ENCODE measurements around the gene MYL9. TPM values are rescaled to one million over a fixed set of nuclear protein-coding genes. Genes with fewer than 3 reads are reported as not detected.

MYL9 gene
- total RNA-seq, 2 donors from 2014 or later, result 49.3 to 582 TPM

DNA sequence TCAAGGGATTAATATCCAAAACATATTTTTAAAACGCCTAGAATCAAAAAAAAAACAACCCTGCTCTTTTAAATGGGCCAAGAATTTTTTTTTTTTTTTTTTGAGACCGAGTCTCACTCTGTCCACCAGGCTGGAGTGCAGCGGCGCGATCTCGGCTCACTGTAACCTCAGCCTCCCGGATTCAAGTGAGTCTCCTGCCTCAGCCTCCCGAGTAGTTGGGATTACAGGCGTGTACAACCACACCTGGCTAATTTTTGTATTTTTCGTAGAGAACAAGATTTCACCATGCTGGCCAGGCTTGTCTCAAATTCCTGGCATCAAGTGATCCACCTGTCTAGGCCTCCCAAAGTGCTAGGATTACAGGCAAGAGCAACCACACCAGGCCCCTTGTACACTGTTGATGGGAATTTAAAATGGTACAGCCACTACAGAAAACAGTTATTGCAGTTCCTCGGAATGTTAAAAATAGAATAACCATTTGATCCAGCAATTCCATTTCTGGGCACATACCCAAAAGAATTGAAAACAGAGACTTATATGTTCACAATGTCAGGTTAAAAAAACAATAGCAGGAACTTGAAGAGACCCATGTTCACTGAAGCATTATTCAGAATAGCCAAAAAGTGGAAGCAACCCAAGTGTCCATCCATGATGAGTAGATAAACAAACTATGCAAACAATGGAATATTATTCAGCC lies 3.1 kb upstream of the MYL9 start:
- H3K27me3 ChIP-seq, result no peaks in the 10 kb centered on the region
- H3K27ac ChIP-seq, result no peak overlapping the region
- no peak overlapping the region for H3K9ac ChIP-seq (ENCODE audit: low read depth in 2 of 2, low read length in 2 of 2)
- TF ChIP-seq, protein P1, sequence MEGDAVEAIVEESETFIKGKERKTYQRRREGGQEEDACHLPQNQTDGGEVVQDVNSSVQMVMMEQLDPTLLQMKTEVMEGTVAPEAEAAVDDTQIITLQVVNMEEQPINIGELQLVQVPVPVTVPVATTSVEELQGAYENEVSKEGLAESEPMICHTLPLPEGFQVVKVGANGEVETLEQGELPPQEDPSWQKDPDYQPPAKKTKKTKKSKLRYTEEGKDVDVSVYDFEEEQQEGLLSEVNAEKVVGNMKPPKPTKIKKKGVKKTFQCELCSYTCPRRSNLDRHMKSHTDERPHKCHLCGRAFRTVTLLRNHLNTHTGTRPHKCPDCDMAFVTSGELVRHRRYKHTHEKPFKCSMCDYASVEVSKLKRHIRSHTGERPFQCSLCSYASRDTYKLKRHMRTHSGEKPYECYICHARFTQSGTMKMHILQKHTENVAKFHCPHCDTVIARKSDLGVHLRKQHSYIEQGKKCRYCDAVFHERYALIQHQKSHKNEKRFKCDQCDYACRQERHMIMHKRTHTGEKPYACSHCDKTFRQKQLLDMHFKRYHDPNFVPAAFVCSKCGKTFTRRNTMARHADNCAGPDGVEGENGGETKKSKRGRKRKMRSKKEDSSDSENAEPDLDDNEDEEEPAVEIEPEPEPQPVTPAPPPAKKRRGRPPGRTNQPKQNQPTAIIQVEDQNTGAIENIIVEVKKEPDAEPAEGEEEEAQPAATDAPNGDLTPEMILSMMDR (IDR thresholded peaks at IDR 0.05), result no peak
- no peak for DNase-seq
- H3K36me3 ChIP-seq, result no peaks in the 10 kb centered on the region
- no peaks in the 10 kb centered on the region for H3K9me3 ChIP-seq
- no peak overlapping the region for H3K4me3 ChIP-seq
- intact Hi-C loops (cut with DNase I), result no loop called here
- no peaks in the 10 kb centered on the region for H3K4me1 ChIP-seq

DNA sequence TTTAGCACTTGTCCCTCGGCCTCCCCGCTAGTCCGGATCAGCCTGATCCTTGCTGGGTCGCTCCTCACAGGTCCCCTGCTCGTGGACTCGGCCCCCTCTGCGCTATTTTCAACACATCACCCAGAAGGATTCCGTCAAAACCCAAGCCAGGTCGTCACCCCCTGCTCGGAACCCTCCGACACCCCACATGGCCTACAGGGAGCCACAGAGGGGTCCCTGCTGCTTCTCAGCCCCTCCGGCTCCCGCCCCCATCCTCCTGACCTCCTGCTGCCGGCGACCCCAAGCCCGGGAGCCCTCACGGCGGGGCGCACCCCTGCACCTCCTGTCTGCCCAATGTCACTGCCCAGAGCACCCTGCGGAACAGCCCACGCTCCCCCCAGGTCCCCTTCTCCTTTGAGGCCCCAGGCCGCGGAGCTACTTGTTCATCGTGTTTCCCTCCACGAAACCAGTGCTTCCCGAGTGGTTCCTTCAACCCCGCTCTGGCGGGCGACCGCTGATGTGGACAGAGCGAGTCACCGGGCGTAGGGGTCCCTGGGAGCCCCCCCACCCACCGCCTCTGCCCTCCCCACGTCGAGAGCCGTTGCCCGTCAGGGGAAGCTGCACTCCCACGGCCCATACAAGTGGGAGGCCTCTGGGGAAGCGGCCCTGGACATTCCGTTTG lies 638 bp upstream of the MYL9 start:
- H3K4me1 ChIP-seq, result no peaks in the 10 kb centered on the region
- H3K4me3 ChIP-seq, result peak overlapping the region; percentile 55
- DNase-seq, result no peak
- H3K9ac ChIP-seq (ENCODE audit: low read depth in 2 of 2, low read length in 2 of 2), result peak overlapping the region; percentile 3 to 66
- peak overlapping the region; percentile 80 for H3K27ac ChIP-seq
- H3K27me3 ChIP-seq, result no peaks in the 10 kb centered on the region
- no peaks in the 10 kb centered on the region for H3K9me3 ChIP-seq
- intact Hi-C loops (cut with DNase I), result no loop called here
- TF ChIP-seq, protein P1 (IDR thresholded peaks at IDR 0.05), result no peak
- H3K36me3 ChIP-seq, result no peaks in the 10 kb centered on the region

DNA sequence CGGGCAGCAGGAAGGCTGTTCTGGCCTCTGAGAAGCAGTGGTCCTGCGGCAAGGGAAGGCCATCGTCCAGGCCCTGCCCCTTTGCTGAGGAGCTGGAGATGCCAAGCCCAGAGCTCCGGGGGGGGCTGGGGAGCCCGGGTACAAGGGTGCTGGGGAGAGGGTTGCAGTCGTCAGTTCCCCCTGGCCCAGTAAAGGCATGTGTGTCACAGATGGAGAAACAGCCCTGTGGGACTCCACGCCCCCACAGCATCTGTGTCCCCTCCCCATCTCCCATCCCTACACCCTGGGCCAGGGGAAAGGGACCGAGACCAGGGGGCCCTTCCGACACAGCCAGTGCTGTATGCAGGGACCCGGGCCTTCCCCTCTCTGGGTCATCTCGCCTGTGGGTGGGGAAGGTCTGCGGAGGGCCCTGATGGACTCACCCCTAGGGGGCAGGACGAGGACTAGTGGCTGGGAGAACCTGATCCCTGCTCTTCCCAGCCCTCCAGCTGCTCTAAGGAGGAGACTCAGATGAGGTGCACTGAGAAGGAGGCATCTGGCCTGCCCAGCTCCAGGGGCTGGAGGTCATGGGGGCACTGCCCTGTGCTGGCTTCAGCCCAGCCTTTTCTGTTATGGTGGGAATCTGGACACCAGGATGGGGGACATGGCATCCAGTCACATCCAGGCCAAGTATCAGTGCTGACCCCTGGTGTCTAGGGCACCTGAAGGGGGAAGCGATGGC lies 609 bp downstream of the MYL9 start:
- H3K27ac ChIP-seq, result peak overlapping the region; percentile 80
- peak overlapping the region; percentile 55 for H3K4me3 ChIP-seq
- H3K36me3 ChIP-seq, result no peaks in the 10 kb centered on the region
- H3K9me3 ChIP-seq, result no peaks in the 10 kb centered on the region
- TF ChIP-seq, protein P1 (IDR thresholded peaks at IDR 0.05), result no peak
- H3K9ac ChIP-seq (ENCODE audit: low read depth in 2 of 2, low read length in 2 of 2), result peak overlapping the region; percentile 66 to 91
- DNase-seq, result peak; percentile 46
- intact Hi-C loops (cut with DNase I), result no loop called here
- H3K27me3 ChIP-seq, result no peaks in the 10 kb centered on the region
- no peaks in the 10 kb centered on the region for H3K4me1 ChIP-seq

- peak overlapping the region; percentile 80 for H3K27ac ChIP-seq
- H3K4me1 ChIP-seq, result no peaks in the 10 kb centered on the region
- peak overlapping the region; percentile 66 to 91 for H3K9ac ChIP-seq (ENCODE audit: low read depth in 2 of 2, low read length in 2 of 2)
- H3K27me3 ChIP-seq, result no peaks in the 10 kb centered on the region
- no peaks in the 10 kb centered on the region for H3K9me3 ChIP-seq
- intact Hi-C loops (cut with DNase I), result no loop called here
- H3K4me3 ChIP-seq, result peak overlapping the region; percentile 55
- no peak for DNase-seq
- H3K36me3 ChIP-seq, result no peaks in the 10 kb centered on the region
- TF ChIP-seq, protein P1 (IDR thresholded peaks at IDR 0.05), result no peak
Observed at GRCh38 chr20:36542516-36543183, 1.3 kb downstream of the MYL9 start.
